ENCODE results near the gene GMIP.
A peak's percentile ranks its signal among the peaks of the same experiment; 100 is the strongest.
"Not testable (repeated sequence)": the region's sequence is repeated elsewhere in the genome, so short reads cannot be mapped to it uniquely, and the experiment has no call there.

GMIP gene

DNA sequence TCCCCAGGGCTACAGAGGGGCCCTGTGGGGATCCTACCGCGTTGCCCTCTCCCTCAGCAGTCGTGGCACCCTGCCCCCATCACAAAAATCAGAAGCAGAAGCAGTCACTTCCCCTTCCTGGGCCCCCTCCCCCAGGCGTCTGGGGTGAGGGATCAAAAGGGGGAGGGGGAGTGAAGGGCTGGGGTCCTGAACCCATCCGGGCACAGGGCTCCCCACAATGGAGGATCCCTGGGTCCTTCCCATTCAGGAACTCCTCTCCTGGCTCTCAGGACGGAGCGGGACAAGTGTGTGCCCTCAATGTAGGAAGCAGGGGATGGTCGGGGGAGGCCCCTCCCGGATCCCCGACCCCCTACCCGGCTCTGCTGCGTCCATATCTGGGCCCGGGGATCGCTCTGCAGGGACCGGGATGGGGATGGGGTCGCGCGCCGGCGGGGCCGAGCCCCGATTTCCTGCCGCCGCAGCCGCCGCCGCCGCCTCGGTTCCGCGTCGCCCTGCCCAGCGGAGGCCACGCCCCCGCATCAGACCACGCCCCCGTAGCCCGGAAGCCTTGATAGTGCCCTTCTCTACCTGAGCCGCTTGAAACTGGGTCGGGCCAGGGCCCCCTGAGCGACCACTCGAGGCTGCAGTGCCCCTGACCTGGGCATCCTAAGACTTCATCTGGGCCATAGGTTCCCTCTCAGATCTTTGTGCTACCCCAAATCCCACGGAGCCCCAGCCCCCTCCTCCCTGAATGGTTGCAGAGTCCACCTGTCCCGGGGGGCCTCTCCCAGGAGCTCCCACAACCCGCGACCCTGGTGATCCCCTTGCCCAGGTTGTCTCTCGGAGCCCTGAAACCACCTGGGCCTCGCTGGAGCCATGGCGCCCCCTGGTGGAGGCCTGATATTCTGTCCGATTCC, at the start of gene GMIP:
Gene GMIP (minus strand): TSS at position 500 of the 896 bp plus-strand sequence. CDS start 128 bp downstream, at position 372.
- DNase-seq: peak; percentile 85

- DNase-seq: no peak
Observed at GRCh38 chr19:19691683-19692082, 48.2 kb upstream of the GMIP start.

DNA sequence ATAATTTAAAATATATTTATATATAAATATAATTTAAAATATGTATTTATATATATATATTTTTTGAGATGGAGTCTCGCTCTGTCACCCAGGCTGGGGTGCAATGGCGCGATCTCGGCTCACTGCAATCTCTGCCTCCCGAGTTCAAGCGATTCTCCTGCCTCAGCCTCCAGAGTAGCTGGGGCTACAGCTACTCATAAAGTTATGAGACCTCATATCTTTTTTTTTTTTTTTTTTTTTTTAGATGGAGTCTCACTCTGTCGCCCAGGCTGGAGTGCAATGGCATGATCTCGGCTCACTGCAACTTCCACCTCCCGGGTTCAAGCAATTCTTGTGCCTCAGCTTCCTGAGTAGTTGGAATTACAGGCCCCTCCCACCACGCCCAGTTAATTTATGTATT, 45.6 kb upstream of the GMIP start:
- DNase-seq: not testable (repeated sequence)

DNA sequence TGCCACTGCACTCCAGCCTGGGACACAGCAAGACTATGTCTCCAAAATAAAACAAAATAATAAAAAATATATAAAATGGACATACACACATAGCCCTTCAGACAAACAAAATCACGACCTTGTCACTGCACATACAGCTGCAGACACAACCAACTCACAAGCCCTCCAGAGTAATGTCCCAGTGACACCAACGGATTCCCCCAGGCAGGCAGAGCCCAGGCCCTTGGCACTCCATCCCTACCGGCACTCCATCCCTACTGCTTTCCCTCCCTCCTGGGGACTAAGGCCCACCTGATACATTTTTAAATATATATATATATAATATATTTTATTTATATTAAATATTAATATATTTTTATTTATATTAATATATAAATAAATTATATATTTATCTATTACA, 43.6 kb upstream of the GMIP start:
- no peak for DNase-seq

DNA sequence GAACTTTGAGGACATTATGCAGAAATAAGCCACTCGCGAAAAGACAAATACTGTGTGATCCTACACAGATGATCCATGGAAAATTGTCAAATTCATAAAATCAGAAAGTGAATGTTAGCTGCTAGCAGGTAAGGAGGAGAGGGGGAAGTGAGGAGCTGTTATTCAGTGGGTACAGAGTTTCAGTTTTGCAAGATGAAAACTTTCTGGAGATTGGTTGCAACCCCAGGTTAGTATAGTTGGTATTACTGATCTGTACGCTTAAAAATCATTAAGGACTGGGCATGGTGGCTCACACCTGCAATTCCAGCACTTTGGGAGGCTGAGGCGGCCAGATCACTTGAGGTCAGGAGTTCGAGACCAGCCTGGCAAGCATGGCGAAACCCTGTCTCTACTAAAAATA, 43.1 kb upstream of the GMIP start:
- DNase-seq: no peak

- DNase-seq: not testable (repeated sequence)
Observed at GRCh38 chr19:19686119-19686518, 42.7 kb upstream of the GMIP start.

- no peak for DNase-seq
Observed at GRCh38 chr19:19679176-19680073, 36.0 kb upstream of the GMIP start.

- no peak for DNase-seq
Observed at GRCh38 chr19:19677579-19677978, 34.1 kb upstream of the GMIP start.

DNA sequence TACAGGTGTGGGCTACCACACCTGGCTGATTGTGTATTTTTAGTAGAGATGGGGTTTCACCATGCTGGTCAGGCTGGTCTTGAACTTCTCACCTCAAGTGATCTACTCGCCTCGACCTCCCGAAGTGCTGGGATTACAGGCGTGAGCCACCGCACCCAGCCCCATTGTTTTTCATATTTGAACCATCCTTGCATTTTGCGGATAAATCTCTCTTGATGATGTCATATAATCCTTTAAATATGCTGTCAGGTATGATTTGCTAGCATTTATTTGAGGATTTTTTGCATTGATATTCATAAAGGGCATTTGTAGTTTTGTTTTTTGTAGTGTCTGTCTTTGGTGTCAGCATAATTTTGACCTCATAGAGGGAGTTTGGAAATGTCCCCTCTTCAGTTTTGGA, 30.9 kb upstream of the GMIP start:
- no peak for DNase-seq

DNA sequence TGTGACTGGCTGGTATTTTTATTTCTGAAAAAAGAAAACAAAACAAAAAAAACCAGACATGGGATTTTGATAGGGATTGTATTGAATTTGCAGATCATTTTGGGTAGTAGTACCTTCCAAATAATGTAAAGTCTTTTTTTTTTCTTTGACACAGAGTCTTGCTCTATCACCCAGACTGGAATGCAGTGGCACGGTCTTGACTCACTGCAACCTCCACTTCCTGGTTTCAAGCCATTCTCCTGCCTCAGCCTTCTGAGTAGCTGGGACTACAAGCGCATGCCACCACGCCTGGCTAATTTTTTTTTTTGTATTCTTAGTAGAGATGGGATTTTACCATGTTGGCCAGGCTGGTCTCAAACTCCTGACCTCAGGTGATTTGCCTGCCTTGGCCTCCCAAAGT, 29.4 kb upstream of the GMIP start:
- DNase-seq: no peak

GRCh38 chr19:19670070-19670551, 26.7 kb upstream of the GMIP start:
- DNase-seq: no peak

- peak; percentile 94 for DNase-seq
Observed at GRCh38 chr19:19668230-19669012, 25.0 kb upstream of the GMIP start, which contains the start of gene ZNF101. Gene ZNF101, plus strand, starts transcription at chr19:19668839. Its CDS starts 125 bp downstream, at chr19:19668964.

DNA sequence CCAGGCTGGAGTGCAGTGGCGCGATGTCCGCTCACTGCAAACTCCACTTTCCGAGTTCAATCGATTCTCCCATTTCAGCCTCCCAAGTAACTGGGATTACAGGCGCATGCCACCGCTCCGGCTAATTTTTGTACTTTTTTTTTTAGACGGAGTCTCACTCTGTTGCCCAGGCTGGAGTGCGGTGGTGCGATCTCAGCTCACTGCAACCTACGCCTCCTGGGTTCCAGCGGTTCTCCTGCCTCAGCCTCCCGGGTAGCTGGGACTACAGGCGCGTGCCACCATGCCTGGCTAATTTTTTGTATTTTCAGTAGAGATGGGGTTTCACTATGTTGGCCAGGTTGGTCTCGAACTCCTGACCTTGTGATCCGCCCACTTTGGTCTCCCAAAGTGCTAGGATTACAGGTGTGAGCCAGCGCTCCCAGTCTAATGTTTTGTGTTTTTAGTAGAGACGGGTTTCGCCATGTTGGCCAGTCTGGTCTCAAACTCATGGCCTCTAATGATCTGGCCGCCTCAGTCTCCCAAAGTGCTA, 22.0 kb upstream of the GMIP start:
- DNase-seq: not testable (repeated sequence)

DNA sequence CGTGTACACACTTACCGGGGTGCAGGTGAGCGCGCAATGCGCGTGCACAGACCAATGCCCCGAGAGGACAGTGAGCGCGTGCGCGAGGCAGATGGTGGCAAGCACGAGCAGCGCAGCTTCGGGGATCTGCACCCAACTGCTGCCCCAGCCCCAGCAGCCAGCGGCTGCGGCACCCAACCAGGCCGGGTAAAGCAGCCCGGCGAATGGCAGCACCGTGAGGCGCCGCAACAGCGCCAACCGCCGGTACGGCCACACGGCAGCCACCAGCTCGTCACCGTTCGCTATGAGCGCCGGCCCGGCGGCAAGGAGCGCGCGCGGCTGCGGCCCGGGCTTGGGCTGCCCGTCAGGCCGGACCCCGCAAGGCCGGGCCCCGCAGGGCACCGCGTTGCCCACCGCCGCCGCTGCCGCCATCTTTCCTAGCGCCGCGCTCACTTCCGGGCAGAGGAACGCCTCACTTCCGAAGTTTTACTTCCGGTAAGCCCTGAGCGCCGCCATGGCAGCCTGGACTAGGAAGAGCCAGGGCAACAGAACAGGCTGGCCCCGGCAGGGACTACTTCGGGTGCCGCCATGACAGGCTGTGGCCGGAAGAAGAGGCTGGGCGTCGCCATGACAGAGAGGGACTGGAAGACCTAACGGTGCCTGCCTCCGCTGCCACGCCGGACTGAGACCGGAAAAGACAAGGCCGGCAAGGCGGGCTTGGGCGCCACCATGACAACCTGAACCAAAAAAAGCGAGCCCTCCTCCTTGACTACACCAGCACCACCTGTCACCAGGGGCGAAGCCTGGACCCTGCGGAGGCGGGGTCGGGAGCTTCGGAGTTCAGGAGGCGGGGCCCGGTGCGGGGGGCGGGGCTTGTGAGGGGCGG, 20.0 kb upstream of the GMIP start, which contains the start of gene ATP13A1:
Gene ATP13A1 (minus strand): TSS at position 421 of the 865 bp plus-strand sequence. CDS start 10 bp downstream, at position 411.
- peak; percentile 90 for DNase-seq

- DNase-seq: no peak
Observed at GRCh38 chr19:19662871-19663255, 19.4 kb upstream of the GMIP start.

GRCh38 chr19:19662344-19662743, 18.9 kb upstream of the GMIP start:
- DNase-seq: no peak

DNA sequence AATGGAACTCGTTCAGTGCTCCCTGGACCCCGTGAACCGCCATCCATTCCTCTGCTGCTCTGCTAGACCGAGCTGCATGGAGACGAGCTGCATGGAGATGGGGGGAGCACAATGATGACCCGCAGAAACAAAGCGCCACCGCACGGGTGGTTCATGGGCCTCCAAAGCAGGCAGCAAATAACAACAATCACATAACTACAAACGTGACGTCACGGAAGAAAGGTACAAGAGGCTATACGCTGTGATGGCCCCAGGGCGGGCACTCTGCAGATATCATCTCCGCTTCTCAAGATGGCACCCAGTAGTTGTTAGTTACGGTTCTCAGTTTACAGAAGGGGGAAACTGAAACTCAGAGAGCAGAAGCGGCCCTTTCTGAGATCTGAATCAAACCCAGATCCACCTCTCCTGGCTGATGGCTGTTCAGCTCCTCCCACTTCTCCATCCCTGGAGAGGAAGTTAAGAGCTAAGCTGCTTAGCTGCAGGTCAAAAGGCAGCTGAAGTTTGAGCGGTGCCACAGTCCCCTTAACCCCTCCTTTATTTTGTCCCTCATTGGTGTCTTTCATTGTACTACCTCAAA, 18.3 kb upstream of the GMIP start:
- DNase-seq: no peak

DNA sequence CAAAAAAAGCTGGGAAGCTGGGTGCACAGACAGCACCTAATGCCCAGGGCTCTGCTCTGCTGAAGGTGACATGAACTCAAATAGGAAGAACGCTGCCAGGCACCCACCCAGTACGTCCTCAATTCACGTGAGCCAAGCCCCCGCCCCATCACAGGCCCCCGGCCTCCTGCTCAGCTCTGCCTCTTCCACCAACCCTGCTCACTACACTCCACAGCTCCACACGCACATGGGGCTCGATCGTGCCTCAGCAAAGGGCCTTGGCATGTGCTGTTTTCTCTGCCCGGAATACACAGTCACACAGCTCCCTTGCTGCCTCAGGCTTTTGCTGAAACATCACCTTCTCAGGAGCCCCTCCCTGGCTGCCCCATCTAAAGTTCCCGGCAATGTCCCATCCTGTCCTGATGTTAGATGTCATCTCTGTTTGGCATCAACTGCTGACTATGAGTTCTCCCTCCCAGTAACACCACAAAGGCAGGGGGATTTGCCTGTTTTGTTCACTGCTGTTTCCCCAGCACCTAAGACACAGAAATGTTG, 17.8 kb upstream of the GMIP start:
- DNase-seq: no peak

GRCh38 chr19:19659646-19660245, 16.3 kb upstream of the GMIP start:
- no peak for DNase-seq

GRCh38 chr19:19657397-19657783, 13.9 kb upstream of the GMIP start:
- DNase-seq: no peak

All from stimulated activated CD4-positive, alpha-beta T cell treated with anti-CD3 and anti-CD28 coated beads, Interleukin-12 subunit alpha, Interleukin-12 subunit beta, amount 100 ng/mL, for 4 hours (primary cell).